Stimulated activated CD8-positive, alpha-beta memory T cell treated with anti-CD3 and anti-CD28 coated beads, Interleukin-4, amount 100 ng/mL, for 48 hours (primary cell): ENCODE results near the gene PCDHGB1.
"Not testable (repeated sequence)": the region's sequence is repeated elsewhere in the genome, so short reads cannot be mapped to it uniquely, and the experiment has no call there.

ENCODE experiments used
- DNase-seq: peaks from one replicate; pipeline ENCODE4 v3.0.0-alpha.2; 2020

The PCDHGB1 gene

DNA sequence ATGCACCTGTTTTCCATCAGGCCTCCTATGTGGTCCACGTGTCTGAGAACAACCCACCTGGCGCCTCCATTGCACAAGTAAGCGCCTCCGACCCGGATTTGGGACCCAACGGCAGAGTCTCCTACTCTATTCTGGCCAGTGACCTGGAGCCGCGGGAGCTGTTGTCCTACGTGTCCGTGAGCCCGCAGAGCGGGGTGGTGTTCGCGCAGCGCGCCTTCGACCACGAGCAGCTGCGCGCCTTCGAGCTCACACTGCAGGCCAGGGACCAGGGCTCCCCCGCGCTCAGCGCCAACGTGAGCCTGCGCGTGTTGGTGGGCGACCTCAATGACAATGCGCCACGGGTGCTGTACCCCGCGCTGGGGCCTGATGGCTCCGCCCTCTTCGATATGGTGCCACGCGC is 1.7 kb downstream of the PCDHGB1 start:
- no peak for DNase-seq

DNA sequence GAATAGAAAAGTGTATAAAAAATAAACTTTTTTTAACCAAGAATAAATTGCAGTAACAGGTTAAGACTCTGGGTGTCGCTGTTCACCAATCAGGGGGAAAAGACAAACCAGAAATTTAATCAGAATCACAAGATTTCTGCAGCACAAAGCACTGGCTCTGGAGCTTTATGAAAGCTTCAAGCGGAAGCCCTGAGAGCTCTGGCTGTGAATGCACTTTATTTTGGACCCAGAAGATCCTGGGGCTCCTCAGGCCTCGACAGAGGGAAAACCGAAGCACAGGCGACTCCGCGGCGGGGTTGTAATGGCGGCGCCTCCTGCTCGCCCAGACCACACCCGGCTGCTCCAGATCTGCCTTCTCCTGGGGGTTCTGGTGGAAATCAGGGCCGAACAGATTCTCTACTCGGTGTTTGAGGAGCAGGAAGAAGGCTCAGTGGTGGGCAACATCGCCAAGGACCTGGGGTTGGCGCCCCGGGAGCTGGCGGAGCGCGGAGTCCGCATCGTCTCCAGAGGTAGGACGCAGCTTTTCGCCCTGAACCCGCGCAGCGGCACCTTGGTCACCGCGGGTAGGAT is 5.1 kb downstream of the PCDHGB1 start, which contains the start of gene PCDHGA4:
TSS of gene PCDHGA4 (plus strand) at position 122 of the 570 bp plus-strand sequence. CDS start at position 209, 87 bp downstream.
- no peak for DNase-seq

DNA sequence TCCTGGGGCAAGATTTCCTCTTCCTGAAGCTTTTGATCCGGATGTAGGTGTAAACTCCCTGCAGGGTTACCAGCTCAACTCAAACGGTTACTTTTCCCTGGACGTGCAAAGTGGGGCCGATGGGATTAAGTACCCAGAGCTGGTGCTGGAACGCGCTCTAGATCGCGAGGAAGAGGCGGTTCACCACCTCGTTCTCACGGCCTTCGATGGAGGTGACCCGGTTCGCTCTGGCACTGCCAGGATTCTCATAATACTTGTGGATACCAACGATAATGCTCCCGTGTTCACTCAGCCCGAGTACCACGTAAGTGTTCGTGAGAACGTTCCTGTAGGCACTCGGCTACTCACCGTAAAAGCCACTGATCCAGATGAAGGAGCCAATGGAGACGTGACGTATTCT is 5.7 kb downstream of the PCDHGB1 start:
- no peak for DNase-seq

DNA sequence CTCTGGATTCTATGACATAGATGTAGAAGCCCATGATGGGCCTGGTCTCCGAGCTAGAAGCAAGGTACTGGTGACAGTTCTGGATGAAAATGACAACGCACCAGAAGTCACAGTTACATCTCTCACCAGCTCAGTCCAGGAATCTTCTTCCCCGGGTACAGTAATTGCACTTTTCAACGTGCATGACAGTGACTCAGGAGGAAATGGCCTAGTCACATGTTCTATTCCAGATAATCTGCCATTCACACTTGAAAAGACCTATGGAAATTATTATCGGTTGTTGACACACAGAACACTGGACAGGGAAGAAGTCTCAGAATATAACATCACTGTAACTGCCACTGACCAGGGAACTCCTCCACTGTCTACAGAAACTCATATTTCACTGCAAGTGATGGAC is 6.2 kb downstream of the PCDHGB1 start:
- DNase-seq: no peak

DNA sequence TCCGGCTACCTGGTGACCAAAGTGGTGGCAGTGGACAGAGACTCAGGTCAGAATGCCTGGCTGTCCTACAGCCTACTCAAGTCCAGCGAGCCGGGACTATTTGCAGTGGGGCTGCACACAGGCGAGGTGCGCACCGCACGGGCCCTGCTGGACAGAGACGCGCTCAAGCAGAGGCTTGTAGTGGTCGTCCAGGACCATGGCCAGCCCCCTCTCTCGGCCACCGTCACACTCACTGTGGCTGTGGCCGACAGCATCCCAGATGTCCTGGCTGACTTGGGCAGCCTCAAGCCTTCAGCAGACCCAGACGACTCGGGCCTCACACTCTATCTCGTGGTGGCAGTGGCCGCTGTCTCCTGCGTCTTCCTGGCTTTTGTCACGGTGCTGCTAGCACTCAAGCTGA is 7.1 kb downstream of the PCDHGB1 start:
- no peak for DNase-seq

DNA sequence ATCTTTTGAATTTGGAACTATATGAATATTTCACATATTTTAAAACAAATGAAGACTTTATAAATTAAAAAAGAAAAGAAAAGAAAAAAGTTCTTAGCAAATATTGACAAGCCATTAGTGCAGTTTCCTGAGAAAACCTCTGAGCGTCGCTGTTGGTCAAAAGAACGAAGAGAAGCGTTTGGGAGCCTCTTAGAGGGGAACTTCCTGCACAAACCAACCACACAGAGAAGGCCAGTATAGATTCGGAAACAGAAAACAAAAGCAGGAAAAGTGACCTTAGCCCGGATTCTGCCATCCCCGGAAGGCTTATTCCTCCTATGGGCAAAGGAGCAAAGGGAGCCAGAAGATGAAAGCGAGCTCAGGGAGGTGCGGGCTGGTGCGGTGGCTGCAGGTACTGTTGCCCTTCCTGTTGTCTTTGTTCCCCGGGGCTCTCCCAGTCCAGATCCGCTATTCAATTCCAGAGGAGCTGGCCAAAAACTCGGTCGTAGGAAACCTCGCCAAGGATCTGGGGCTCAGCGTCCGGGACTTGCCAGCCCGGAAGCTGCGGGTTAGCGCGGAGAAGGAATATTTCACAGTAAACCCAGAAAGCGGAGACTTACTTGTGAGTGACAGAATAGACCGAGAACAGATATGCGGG is 10.0 kb downstream of the PCDHGB1 start, which contains the start of gene PCDHGB2:
TSS of gene PCDHGB2 (plus strand) at position 205 of the 637 bp plus-strand sequence. CDS start at position 347, 142 bp downstream.
- DNase-seq: no peak

DNA sequence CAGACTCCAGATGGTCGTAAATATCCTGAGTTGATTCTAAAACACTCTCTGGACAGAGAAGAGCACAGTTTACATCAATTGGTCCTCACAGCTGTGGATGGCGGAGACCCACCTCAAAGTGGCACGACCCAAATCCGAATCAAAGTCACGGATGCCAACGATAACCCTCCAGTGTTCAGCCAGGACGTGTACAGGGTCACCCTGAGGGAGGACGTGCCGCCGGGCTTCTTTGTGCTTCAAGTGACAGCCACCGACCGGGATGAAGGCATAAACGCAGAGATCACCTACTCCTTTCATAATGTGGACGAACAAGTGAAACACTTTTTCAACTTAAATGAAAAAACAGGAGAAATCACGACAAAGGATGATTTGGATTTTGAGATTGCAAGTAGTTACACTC is 10.8 kb downstream of the PCDHGB1 start:
- no peak for DNase-seq

DNA sequence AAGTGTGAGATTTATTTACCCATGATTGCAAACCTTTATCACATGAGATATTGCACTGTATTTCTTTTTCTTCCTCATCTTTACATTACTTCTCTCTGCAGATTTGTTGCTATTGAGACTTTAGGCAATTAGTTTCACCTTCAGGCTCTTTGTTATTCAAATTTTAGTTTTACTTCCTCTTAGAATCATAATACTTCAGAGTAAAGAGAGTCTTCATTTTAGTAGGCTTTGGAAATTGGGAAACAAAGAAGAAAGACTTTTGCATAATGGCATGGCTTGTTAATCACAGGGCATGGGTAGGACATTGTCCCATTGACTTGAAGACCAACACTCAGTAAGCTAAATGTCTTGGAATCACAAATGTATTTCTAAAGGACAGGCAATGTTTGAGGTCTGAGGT is 12.8 kb downstream of the PCDHGB1 start:
- no peak for DNase-seq

DNA sequence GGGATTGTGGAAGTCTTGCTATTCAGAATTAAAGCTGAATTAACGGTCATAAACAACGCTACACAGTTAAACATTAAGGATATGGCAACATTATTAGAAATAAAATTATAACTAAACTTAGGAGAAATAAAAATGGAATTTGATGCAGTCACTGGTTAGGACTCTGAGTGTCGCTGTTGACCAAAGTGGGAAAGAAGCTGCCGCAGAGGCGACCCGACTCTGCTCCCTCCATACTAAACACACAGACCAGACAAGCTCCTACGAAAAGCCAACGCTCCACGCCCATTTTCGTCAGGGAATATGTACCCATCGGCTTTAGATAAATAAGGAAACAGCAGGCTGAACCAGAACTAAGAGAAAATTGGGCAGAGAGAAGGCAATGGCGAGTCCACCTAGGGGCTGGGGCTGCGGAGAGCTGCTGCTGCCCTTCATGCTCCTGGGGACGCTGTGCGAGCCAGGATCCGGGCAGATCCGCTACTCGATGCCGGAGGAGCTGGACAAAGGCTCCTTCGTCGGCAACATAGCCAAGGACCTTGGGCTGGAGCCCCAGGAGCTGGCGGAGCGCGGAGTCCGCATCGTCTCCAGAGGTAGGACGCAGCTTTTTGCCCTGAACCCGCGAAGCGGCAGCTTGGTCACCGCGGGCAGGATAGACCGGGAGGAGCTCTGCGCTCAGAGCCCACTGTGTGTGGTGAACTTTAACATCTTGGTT is 14.2 kb downstream of the PCDHGB1 start, which contains the start of gene PCDHGA5:
TSS of gene PCDHGA5 (plus strand) at position 211 of the 709 bp plus-strand sequence. CDS start at position 380, 169 bp downstream.
- no peak for DNase-seq

DNA sequence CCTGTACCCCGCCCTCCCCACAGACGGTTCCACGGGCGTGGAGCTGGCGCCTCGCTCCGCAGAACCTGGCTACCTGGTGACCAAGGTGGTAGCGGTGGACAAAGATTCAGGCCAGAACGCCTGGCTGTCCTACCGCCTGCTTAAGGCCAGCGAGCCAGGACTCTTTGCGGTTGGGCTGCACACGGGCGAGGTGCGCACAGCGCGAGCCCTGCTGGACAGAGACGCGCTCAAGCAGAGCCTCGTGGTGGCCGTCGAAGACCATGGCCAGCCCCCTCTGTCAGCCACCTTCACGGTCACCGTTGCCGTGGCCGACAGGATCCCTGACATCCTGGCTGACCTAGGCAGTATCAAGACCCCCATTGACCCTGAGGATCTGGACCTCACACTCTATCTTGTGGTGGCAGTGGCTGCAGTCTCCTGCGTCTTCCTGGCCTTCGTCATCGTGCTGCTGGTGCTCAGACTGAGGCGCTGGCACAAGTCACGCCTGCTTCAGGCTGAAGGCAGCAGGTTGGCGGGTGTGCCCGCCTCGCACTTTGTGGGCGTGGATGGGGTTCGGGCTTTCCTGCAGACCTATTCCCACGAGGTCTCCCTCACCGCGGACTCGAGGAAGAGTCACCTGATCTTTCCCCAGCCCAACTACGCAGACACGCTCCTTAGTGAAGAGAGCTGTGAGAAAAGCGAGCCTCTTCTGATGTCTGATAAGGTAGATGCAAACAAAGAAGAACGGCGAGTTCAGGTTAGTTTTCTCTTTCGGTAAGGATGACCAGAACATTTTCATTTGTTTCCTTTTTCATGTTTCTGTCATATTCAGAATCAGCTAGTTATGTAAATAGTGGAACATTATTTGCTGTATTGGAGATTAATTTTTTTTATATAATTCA is 16.4 kb downstream of the PCDHGB1 start:
- DNase-seq: no peak

DNA sequence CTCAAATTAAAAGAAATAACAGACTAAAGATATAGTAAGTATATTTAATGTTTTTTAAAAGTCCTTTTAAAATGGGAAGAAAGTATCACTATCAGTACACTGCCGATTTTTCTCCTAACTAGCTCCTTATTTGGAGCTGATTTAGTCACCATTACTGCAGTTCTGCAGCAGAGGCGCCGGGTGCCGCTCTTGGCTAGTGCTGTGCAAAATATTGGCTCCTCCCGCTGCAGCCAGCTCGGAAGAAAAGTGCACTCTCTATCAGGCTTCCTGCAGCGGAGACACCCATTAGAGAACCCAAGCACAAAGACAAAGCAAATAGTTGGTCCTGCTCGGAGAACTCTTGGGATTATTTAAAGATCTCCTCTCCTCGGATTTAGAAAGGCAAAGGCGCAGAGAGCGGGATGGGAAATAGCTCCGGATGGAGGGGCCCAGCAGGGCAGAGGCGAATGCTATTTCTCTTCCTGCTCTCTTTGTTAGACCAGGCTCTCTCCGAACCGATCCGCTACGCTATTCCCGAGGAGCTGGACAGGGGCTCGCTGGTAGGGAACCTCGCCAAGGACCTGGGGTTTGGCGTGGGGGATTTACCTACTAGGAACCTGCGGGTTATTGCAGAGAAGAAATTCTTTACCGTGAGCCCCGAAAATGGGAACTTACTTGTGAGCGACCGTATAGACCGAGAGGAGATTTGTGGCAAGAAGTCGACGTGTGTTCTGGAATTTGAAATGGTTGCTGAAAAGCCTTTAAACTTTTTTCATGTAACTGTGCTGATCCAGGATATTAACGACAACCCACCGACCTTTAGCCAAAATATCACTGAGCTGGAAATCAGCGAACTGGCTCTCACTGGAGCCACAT is 20.3 kb downstream of the PCDHGB1 start, which contains the start of gene PCDHGB3:
TSS of gene PCDHGB3 (plus strand) at position 249 of the 855 bp plus-strand sequence. CDS start at position 402, 153 bp downstream.
- no peak for DNase-seq

DNA sequence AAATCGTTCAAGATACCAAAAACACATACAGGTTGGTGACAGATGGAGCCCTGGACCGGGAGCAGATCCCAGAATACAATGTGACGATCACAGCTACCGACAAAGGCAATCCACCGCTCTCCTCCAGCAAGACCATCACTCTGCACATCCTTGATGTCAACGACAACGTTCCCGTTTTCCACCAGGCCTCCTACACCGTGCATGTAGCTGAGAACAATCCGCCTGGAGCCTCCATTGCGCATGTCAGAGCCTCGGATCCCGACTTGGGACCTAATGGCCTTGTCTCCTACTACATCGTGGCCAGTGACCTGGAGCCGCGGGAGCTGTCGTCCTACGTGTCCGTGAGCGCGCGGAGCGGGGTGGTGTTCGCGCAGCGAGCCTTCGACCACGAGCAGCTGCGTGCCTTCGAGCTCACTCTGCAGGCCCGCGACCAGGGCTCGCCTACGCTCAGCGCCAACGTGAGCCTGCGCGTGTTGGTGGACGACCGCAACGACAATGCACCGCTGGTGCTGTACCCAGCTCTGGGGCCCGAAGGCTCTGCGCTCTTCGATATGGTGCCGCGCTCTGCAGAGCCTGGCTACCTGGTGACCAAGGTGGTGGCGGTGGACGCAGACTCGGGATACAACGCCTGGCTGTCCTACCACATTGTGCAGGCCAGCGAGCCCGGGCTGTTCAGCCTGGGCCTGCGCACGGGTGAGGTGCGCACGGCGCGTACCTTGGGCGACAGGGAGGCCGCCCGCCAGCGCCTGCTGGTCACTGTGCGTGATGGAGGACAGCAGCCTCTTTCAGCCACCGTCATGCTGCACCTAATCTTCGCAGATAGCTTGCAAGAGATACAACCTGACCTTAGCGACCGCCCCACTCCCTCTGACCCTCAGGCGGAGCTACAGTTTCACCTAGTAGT is 21.9 kb downstream of the PCDHGB1 start:
- no peak for DNase-seq

DNA sequence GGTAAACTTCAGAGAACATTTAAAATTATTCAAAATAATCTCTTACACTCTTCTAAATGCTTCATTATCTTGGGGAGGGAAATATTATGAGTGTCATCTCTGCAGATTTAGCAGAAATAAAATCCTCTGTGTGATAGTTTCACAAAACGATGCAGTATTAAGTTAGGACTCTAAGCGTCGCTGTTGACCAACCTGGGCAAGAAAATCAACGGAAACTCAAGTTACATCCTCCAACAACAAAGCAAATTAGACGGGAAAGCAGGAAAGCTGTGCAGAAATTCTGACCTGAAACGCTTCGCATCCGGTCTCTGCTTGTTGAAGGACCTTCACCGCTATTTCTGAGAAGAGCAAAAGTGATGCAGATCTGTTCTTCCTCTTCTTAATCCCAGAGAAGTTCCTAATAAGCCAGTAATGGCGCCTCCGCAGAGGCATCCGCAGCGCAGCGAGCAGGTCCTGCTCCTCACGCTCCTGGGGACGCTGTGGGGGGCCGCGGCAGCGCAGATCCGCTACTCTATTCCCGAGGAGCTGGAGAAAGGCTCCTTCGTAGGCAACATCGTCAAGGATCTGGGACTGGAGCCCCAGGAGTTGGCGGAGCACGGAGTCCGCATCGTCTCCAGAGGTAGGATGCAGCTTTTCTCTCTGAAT is 23.9 kb downstream of the PCDHGB1 start, which contains the start of gene PCDHGA6:
TSS of gene PCDHGA6 (plus strand) at position 219 of the 645 bp plus-strand sequence. CDS start at position 412, 193 bp downstream.
- DNase-seq: no peak

DNA sequence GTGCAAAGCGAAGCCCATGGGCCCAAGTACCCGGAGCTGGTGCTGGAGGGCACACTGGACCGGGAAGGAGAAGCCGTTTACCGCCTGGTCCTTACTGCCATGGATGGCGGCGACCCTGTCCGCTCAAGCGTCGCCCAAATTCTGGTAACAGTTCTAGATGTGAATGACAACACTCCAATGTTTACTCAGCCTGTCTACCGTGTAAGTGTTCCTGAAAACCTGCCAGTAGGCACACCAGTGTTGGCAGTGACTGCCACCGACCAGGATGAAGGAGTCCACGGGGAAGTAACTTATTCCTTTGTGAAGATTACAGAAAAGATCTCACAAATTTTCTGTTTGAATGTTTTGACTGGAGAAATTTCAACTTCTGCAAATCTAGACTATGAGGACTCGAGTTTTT is 24.7 kb downstream of the PCDHGB1 start:
- DNase-seq: no peak

DNA sequence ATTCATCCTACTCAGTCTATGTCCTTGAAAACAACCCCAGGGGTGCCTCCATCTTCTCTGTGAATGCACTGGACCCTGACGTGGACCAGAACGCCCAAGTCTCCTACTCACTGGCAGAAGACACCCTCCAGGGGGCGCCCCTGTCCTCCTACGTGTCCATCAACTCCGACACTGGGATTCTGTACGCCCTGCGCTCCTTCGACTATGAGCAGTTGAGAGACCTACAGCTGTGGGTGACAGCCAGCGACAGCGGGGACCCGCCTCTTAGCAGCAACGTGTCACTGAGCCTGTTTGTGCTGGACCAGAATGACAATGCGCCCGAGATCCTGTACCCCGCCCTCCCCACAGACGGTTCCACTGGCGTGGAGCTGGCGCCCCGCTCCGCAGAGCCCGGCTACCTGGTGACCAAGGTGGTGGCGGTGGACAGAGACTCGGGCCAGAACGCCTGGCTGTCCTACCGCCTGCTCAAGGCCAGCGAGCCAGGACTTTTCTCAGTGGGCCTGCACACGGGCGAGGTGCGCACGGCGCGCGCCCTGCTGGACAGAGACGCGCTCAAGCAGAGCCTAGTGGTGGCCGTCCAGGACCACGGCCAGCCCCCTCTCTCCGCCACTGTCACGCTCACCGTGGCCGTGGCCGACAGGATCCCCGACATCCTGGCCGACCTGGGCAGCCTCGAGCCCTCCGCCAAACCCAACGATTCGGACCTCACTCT is 25.7 kb downstream of the PCDHGB1 start:
- not testable (repeated sequence) for DNase-seq

DNA sequence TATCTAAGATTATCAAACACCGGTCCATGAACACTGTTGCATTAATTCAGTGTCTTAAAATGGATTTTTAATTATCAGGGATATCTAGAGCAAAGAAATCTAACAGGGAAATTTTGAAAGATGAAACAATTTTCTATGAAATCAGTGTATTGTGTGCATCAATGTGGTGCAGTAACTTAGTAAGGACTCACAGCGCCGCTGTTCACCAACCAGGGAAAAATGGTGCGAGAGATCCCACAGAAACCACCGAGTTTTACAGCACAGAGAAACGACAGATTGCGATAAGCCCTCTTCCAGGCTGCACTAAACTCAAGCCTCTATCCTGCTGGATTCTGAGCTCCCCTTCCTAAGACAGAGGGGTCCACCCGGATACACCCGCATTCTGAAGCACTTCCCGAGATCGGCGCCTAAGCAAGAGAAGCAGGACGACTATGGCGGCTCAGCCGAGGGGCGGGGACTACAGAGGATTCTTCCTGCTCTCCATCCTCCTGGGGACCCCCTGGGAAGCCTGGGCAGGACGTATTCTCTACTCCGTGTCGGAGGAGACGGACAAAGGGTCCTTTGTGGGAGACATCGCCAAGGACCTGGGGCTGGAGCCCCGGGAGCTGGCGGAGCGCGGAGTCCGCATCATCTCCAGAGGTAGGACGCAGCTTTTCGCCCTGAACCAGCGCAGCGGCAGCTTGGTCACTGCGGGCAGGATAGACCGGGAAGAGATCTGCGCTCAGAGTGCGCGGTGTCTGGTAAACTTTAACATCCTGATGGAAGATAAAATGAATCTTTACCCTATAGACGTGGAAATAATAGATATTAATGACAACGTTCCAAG is 32.8 kb downstream of the PCDHGB1 start, which contains the start of gene PCDHGA7:
TSS of gene PCDHGA7 (plus strand) at position 274 of the 826 bp plus-strand sequence. CDS start at position 432, 158 bp downstream.
- DNase-seq: no peak

DNA sequence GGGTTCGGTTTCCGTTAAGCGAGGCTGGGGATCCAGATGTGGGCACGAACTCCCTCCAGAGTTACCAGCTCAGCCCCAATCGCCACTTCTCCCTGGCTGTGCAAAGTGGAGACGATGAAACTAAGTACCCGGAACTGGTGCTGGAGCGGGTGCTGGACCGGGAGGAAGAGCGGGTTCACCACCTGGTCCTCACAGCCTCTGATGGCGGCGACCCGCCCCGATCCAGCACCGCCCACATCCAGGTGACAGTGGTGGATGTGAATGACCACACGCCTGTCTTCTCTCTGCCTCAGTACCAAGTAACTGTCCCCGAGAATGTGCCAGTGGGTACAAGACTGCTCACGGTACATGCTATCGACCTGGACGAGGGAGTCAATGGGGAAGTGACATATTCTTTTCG is 33.4 kb downstream of the PCDHGB1 start:
- DNase-seq: no peak
